HCT116 (cell line): Measurements from ENCODE around the gene PAX2. TPM values are rescaled to one million over a fixed set of nuclear protein-coding genes. Genes with fewer than 3 reads are reported as not detected.

Experiments used
- ATAC-seq: fragments of 200-7000 bp; cut with Tn5 transposase; 2 replicates; pipeline ENCODE4 v1.9.1; 2020; ENCODE audit warnings: mild to moderate bottlenecking, moderate library complexity
- BruUV-seq: library from RNA; stranded (reverse); fragments of 400-500 nt; replicated peaks from 2 replicates; lab custom pipeline; 2021; lab: Mats Ljungman, UMichigan
- CTCF ChIA-PET: fragments of 300-600 bp; sonication (Branson Sonifier 250); formaldehyde crosslinking; loops from one replicate; lab custom pipeline; 2021; ENCODE audit warnings: antibody characterized with exemption; lab: Charles Lee
- POLR2A ChIA-PET: fragments of 300-600, 350-600 bp; sonication (Branson Sonifier 250); formaldehyde crosslinking; loops from one replicate; lab custom pipeline; 2021; ENCODE audit warnings: antibody characterized with exemption; lab: Charles Lee
- RAD21 ChIA-PET, 2 experiments: fragments of 300-600 bp; sonication (Branson Sonifier 250); formaldehyde crosslinking; loops; one replicate each; lab custom pipeline; 2023; ENCODE audit warnings: low total read pairs in 2 of 2; ENCODE audit not compliant: uncharacterized antibody in 2 of 2, unreplicated experiment in 2 of 2, low non-redundant PET in 1 of 2; lab: Charles Lee
- DNase-seq: peaks from one replicate; pipeline ENCODE4 v3.0.0-alpha.2; 2010; ENCODE audit warnings: low read depth, low spot score
- H2AFZ ChIP-seq: fragments of 200-600 bp; shearing (Covaris generic), sonication (generic); 2 replicates; pipeline ENCODE4 v1.6.1; 2017; ENCODE audit warnings: low read depth, mixed run types, mixed read lengths, antibody characterized with exemption, low read length; ENCODE audit not compliant: poor library complexity, severe bottlenecking
- H3K27ac ChIP-seq: 2 replicates; pipeline ENCODE4 v1.5.1; 2012; ENCODE audit warnings: low read depth, low read length
- H3K27me3 ChIP-seq: fragments of 200-600 bp; sonication (generic); 2 replicates; pipeline ENCODE4 v1.6.1; 2016; ENCODE audit warnings: mixed run types, low read length, mixed read lengths; ENCODE audit not compliant: insufficient read depth
- H3K36me3 ChIP-seq, 2 experiments: fragments of 200-500 bp in 1 of 2; fragments of 200-600 bp in 1 of 2; sonication (Bioruptor generic) in 1 of 2; sonication (generic) in 1 of 2; 2 replicates each; pipeline versions ENCODE4 v1.5.1 to v1.6.1; 2014 to 2016; ENCODE audit warnings: low read length in 2 of 2, inconsistent platforms in 1 of 2, mixed read lengths in 1 of 2, mixed run types in 1 of 2; ENCODE audit not compliant: insufficient read depth in 2 of 2, control insufficient read depth in 1 of 2
- H3K4me1 ChIP-seq, 2 experiments: fragments of 200-600 bp in 1 of 2; sonication (generic) in 1 of 2; 2 replicates each; pipeline versions ENCODE4 v1.5.1 to v1.6.1; 2012 to 2017; ENCODE audit warnings: low read length in 2 of 2, inconsistent platforms in 1 of 2, mild to moderate bottlenecking in 1 of 2, mixed read lengths in 1 of 2, mixed run types in 1 of 2, moderate library complexity in 1 of 2; ENCODE audit not compliant: insufficient read depth in 2 of 2, control insufficient read depth in 1 of 2
- H3K4me2 ChIP-seq: fragments of 200-600 bp; sonication (generic); 2 replicates; pipeline ENCODE4 v1.6.1; 2017; ENCODE audit warnings: mixed run types, low read length, mixed read lengths
- H3K4me3 ChIP-seq, 2 experiments: fragments of 200-600 bp in 1 of 2; sonication (generic) in 1 of 2; replicated peaks in 1 of 2; 2 replicates each; pipeline ENCODE4 v1.5.1; 2011 to 2016; ENCODE audit warnings: low read length in 2 of 2, control low read depth in 1 of 2, low read depth in 1 of 2, mild to moderate bottlenecking in 1 of 2, mixed read lengths in 1 of 2, mixed run types in 1 of 2
- H3K79me2 ChIP-seq: fragments of 200-600 bp; sonication (generic); 2 replicates; pipeline ENCODE4 v1.6.1; 2017; ENCODE audit warnings: mild to moderate bottlenecking, mixed run types, low read length, moderate library complexity, mixed read lengths; ENCODE audit not compliant: insufficient read depth
- H3K9ac ChIP-seq: fragments of 200-600 bp; sonication (generic); 2 replicates; pipeline ENCODE4 v1.6.1; 2016; ENCODE audit warnings: low read length, mixed read lengths
- H3K9me2 ChIP-seq: fragments of 200-600 bp; sonication (generic), shearing (Covaris generic); 2 replicates; pipeline ENCODE4 v1.6.1; 2017; ENCODE audit warnings: mixed run types, mild to moderate bottlenecking, moderate library complexity; ENCODE audit not compliant: insufficient read depth
- H3K9me3 ChIP-seq, 2 experiments: fragments of 200-500 bp in 1 of 2; fragments of 200-600 bp in 1 of 2; sonication (Bioruptor generic) in 1 of 2; sonication (generic) in 1 of 2; 2 replicates each; pipeline ENCODE4 v1.6.1; 2014 to 2017; ENCODE audit warnings: low read length in 2 of 2, mixed read lengths in 2 of 2, inconsistent platforms in 1 of 2, low read depth in 1 of 2, mild to moderate bottlenecking in 1 of 2, mixed run types in 1 of 2, moderate library complexity in 1 of 2; ENCODE audit not compliant: control insufficient read depth in 1 of 2, insufficient read depth in 1 of 2
- H4K20me1 ChIP-seq: fragments of 200-600 bp; sonication (generic), shearing (Covaris generic); 2 replicates; pipeline ENCODE4 v1.6.1; 2017; ENCODE audit warnings: mixed run types, mild to moderate bottlenecking, moderate library complexity; ENCODE audit not compliant: insufficient read depth
- CBX3 ChIP-seq: IDR thresholded peaks from 2 replicates; pipeline ENCODE4 v1.6.1; 2012; ENCODE audit warnings: low read depth
- EGR1 ChIP-seq: IDR thresholded peaks from 2 replicates; pipeline ENCODE4 v1.6.1; 2012; ENCODE audit warnings: low read depth
- ELF1 ChIP-seq: IDR thresholded peaks from 2 replicates; pipeline ENCODE4 v1.6.1; 2012; ENCODE audit warnings: low read depth, borderline replicate concordance
- EZH2 ChIP-seq: fragments of 200-600 bp; sonication (generic); IDR thresholded peaks from 2 replicates; pipeline ENCODE4 v1.6.1; 2017; ENCODE audit warnings: antibody characterized with exemption, mixed run types
- EZH2phosphoT487 ChIP-seq: fragments of 200-600 bp; IDR thresholded peaks from 2 replicates; pipeline ENCODE4 v1.6.1; 2018; ENCODE audit warnings: antibody characterized with exemption, borderline replicate concordance
- FOSL1 ChIP-seq: IDR thresholded peaks from 2 replicates; pipeline ENCODE4 v1.6.1; 2012; ENCODE audit warnings: low read depth
- POLR2A ChIP-seq: IDR thresholded peaks from 2 replicates; pipeline ENCODE4 v1.7.0; 2011; ENCODE audit warnings: borderline replicate concordance; ENCODE audit not compliant: insufficient read depth, insufficient read length; ENCODE audit errors: extremely low read depth
- POLR2AphosphoS5 ChIP-seq: IDR thresholded peaks from 2 replicates; pipeline ENCODE4 v1.6.1; 2011; ENCODE audit warnings: mild to moderate bottlenecking, low read depth, low read length, moderate library complexity
- RAD21 ChIP-seq: IDR thresholded peaks from 2 replicates; pipeline ENCODE4 v1.6.1; 2012; ENCODE audit warnings: low read depth, mild to moderate bottlenecking
- SP1 ChIP-seq: IDR thresholded peaks from 2 replicates; pipeline ENCODE4 v1.6.1; 2012; ENCODE audit warnings: low read depth
- SRF ChIP-seq: IDR thresholded peaks from 2 replicates; pipeline ENCODE4 v1.6.1; 2012; ENCODE audit warnings: low read depth
- TCF7L2 ChIP-seq: IDR thresholded peaks from 2 replicates; pipeline ENCODE4 v1.7.0; 2011; ENCODE audit warnings: borderline replicate concordance, inconsistent platforms; ENCODE audit not compliant: insufficient read depth, insufficient read length; ENCODE audit errors: extremely low read depth
- YY1 ChIP-seq: IDR thresholded peaks from 2 replicates; pipeline ENCODE4 v1.6.1; 2011; ENCODE audit warnings: low read length, low read depth, moderate library complexity, mild to moderate bottlenecking; ENCODE audit not compliant: insufficient replicate concordance; ENCODE audit errors: extremely low read depth
- intact Hi-C: fragments of 100-400 bp; cut with micrococcal nuclease; formaldehyde crosslinking; loops from 2 replicates; pipeline ENCODE4 v1.10.0; 2022
- total RNA-seq: library from RNA; stranded (reverse); gene quantifications from one replicate; pipeline ENCODE4 v1.2.1, GENCODE V29; 2021; ENCODE audit not compliant: unreplicated experiment
- TF ChIP-seq, protein P1 (sequence below): IDR thresholded peaks from 2 replicates; pipeline ENCODE4 v1.6.1; 2012
- TF ChIP-seq, protein P2 (sequence below): IDR thresholded peaks from 2 replicates; pipeline ENCODE4 v1.6.1; 2012; ENCODE audit warnings: low read depth
- TF ChIP-seq, protein P3 (sequence below), 3 experiments: fragments of 200-600 bp in 1 of 3; sonication (generic) in 1 of 3; IDR thresholded peaks in 2 of 3; conservative IDR thresholded peaks in 1 of 3; 2 replicates each; pipeline ENCODE4 v1.5.1; 2012 to 2017; ENCODE audit warnings: low read depth in 2 of 3, low read length in 2 of 3, antibody characterized with exemption in 1 of 3, borderline replicate concordance in 1 of 3, control low read depth in 1 of 3, mild to moderate bottlenecking in 1 of 3, mixed read lengths in 1 of 3, mixed run types in 1 of 3, moderate library complexity in 1 of 3; ENCODE audit not compliant: insufficient read depth in 1 of 3
- TF ChIP-seq, protein P4 (sequence below): IDR thresholded peaks from 2 replicates; pipeline ENCODE4 v1.6.1; 2011; ENCODE audit warnings: mild to moderate bottlenecking, low read length, moderate library complexity; ENCODE audit not compliant: insufficient replicate concordance; ENCODE audit errors: extremely low read depth

The PAX2 gene
- total RNA-seq, 1 experiment from 2014 or later: 5.0 TPM

DNA sequence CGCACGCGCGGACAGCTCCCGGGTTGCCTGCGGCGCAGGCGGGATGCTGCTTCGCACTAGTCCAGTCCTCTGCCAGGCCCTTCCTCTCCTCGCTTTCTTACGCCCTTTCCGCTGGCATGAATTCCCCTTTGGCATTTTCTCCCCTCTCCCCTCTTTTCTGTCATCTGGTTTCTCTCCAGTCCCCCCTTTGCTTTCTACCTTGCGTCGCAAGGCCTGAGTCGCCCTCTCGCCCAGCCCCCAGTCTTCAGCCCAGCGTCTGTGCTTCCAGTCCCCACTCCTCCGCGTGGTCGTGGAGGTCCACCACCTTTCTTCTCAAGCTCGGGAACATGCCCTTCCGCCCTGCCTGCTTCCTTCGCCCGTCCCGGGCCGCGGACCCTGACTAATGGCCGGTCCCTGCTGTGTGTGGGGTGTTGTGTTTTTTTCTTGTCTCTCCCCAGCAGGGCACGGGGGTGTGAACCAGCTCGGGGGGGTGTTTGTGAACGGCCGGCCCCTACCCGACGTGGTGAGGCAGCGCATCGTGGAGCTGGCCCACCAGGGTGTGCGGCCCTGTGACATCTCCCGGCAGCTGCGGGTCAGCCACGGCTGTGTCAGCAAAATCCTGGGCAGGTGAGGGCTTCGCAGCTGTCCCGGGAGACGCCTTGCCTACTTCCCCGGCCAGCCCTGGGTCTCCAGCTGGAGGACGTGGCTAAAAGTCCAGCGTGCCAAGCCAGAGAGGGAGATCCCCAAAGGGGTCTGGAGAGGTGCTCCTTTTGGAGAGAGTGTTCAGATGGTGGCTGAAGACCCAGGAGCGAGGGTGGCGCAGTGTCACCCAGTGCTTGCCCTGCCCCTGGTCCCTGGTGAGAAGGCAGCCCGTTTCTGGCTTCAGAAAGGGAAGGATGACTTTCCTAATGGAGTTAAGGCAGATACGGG is 4.2 kb downstream of the PAX2 start:
- Histone ChIP-seq H2AFZ (no peak overlapping the region), H3K4me3 (no peak overlapping the region), H3K9ac (no peak overlapping the region), H3K79me2 (no peaks in the 10 kb centered on the region), H3K9me3 (no peaks in the 10 kb centered on the region), H3K27ac (no peak overlapping the region), H3K27me3 (peaks cover 4% of the 10 kb centered on the region; the same call in 1 of the 2 replicates), H3K4me1 (peaks cover 2 to 17% of the 10 kb centered on the region in 2 experiments; a peak in 3 of 4 replicates), H4K20me1 (no peaks in the 10 kb centered on the region), H3K4me2 (no peak overlapping the region), H3K9me2 (no peaks in the 10 kb centered on the region), H3K36me3 (no peaks in the 10 kb centered on the region)
- no peak for TF ChIP-seq POLR2AphosphoS5
- no peak for TF ChIP-seq TCF7L2
- TF ChIP-seq, protein P1, sequence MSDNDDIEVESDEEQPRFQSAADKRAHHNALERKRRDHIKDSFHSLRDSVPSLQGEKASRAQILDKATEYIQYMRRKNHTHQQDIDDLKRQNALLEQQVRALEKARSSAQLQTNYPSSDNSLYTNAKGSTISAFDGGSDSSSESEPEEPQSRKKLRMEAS: no peak
- TF ChIP-seq SRF: no peak
- TF ChIP-seq EGR1: no peak
- no peak for TF ChIP-seq ELF1
- TF ChIP-seq, protein P2, sequence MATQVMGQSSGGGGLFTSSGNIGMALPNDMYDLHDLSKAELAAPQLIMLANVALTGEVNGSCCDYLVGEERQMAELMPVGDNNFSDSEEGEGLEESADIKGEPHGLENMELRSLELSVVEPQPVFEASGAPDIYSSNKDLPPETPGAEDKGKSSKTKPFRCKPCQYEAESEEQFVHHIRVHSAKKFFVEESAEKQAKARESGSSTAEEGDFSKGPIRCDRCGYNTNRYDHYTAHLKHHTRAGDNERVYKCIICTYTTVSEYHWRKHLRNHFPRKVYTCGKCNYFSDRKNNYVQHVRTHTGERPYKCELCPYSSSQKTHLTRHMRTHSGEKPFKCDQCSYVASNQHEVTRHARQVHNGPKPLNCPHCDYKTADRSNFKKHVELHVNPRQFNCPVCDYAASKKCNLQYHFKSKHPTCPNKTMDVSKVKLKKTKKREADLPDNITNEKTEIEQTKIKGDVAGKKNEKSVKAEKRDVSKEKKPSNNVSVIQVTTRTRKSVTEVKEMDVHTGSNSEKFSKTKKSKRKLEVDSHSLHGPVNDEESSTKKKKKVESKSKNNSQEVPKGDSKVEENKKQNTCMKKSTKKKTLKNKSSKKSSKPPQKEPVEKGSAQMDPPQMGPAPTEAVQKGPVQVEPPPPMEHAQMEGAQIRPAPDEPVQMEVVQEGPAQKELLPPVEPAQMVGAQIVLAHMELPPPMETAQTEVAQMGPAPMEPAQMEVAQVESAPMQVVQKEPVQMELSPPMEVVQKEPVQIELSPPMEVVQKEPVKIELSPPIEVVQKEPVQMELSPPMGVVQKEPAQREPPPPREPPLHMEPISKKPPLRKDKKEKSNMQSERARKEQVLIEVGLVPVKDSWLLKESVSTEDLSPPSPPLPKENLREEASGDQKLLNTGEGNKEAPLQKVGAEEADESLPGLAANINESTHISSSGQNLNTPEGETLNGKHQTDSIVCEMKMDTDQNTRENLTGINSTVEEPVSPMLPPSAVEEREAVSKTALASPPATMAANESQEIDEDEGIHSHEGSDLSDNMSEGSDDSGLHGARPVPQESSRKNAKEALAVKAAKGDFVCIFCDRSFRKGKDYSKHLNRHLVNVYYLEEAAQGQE: no peak
- TF ChIP-seq EZH2phosphoT487: no peak
- TF ChIP-seq, protein P3, sequence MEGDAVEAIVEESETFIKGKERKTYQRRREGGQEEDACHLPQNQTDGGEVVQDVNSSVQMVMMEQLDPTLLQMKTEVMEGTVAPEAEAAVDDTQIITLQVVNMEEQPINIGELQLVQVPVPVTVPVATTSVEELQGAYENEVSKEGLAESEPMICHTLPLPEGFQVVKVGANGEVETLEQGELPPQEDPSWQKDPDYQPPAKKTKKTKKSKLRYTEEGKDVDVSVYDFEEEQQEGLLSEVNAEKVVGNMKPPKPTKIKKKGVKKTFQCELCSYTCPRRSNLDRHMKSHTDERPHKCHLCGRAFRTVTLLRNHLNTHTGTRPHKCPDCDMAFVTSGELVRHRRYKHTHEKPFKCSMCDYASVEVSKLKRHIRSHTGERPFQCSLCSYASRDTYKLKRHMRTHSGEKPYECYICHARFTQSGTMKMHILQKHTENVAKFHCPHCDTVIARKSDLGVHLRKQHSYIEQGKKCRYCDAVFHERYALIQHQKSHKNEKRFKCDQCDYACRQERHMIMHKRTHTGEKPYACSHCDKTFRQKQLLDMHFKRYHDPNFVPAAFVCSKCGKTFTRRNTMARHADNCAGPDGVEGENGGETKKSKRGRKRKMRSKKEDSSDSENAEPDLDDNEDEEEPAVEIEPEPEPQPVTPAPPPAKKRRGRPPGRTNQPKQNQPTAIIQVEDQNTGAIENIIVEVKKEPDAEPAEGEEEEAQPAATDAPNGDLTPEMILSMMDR (IDR thresholded peaks at IDR 0.05 in 2 of 3, conservative IDR thresholded peaks at IDR 0.05 in 1 of 3; ENCODE audit: borderline replicate concordance in 1 of 3, insufficient read depth in 1 of 3, low read depth in 2 of 3, low read length in 2 of 3): no peak
- no peak for TF ChIP-seq POLR2A
- TF ChIP-seq CBX3: no peak
- TF ChIP-seq FOSL1: no peak
- TF ChIP-seq RAD21: no peak
- TF ChIP-seq EZH2: no peak
- no peak for TF ChIP-seq SP1
- TF ChIP-seq, protein P4, sequence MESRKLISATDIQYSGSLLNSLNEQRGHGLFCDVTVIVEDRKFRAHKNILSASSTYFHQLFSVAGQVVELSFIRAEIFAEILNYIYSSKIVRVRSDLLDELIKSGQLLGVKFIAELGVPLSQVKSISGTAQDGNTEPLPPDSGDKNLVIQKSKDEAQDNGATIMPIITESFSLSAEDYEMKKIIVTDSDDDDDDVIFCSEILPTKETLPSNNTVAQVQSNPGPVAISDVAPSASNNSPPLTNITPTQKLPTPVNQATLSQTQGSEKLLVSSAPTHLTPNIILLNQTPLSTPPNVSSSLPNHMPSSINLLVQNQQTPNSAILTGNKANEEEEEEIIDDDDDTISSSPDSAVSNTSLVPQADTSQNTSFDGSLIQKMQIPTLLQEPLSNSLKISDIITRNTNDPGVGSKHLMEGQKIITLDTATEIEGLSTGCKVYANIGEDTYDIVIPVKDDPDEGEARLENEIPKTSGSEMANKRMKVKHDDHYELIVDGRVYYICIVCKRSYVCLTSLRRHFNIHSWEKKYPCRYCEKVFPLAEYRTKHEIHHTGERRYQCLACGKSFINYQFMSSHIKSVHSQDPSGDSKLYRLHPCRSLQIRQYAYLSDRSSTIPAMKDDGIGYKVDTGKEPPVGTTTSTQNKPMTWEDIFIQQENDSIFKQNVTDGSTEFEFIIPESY: no peak
- TF ChIP-seq YY1: no peak
- RAD21 ChIA-PET: no interaction called here
- no TSS peak for BruUV-seq
- CTCF ChIA-PET: no interaction called here
- intact Hi-C loops: loop anchor here (10.0 kb wide), 1 partner anchor 265 kb away; no protein-coding TSS in a partner anchor
- POLR2A ChIA-PET: no interaction called here
- DNase-seq (no peak), ATAC-seq (no peak)
